Measurements from ENCODE around the gene OR2A42.
"Not testable (repeated sequence)": the region's sequence is repeated elsewhere in the genome, so short reads cannot be mapped to it uniquely, and the experiment has no call there.

DNA sequence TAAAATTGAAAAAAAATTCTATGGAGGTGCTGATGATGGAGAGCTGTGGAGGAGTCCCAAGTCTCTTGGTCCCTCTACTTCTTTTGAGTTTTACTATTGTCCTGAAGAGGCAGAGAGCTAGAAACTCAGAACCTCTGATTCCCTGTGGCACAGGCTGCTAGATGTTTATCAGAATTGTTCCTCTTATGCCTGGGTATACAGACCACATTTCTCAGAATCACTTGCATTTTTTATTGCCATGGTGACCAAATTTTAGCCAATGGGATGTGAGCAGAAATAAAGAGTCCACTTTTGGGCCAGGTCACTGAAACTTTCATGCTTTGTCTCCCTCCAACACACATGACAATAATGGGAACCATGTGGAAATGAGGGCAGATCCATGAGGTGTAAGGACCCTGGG lies 15.7 kb downstream of the OR2A42 start:
- TF ChIP-seq, protein P1, sequence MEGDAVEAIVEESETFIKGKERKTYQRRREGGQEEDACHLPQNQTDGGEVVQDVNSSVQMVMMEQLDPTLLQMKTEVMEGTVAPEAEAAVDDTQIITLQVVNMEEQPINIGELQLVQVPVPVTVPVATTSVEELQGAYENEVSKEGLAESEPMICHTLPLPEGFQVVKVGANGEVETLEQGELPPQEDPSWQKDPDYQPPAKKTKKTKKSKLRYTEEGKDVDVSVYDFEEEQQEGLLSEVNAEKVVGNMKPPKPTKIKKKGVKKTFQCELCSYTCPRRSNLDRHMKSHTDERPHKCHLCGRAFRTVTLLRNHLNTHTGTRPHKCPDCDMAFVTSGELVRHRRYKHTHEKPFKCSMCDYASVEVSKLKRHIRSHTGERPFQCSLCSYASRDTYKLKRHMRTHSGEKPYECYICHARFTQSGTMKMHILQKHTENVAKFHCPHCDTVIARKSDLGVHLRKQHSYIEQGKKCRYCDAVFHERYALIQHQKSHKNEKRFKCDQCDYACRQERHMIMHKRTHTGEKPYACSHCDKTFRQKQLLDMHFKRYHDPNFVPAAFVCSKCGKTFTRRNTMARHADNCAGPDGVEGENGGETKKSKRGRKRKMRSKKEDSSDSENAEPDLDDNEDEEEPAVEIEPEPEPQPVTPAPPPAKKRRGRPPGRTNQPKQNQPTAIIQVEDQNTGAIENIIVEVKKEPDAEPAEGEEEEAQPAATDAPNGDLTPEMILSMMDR (IDR thresholded peaks at IDR 0.05; ENCODE audit: poor library complexity) = not testable (repeated sequence)
- not testable (repeated sequence) for TF ChIP-seq EZH2 (IDR thresholded peaks at IDR 0.05; ENCODE audit: borderline replicate concordance)
